DOHH2 (cell line): ENCODE measurements around the gene PLCB3.

Experiments
- CTCF ChIP-seq: fragments of 200-600 bp; sonication (generic); IDR thresholded peaks from one replicate; pipeline ENCODE4 v1.5.1; 2014; ENCODE audit warnings: antibody characterized with exemption, mild to moderate bottlenecking, low read depth, low read length; ENCODE audit not compliant: poor library complexity, severe bottlenecking
- EZH2phosphoT487 ChIP-seq: fragments of 200-600 bp; sonication (generic); IDR thresholded peaks from 2 replicates; pipeline ENCODE4 v1.6.1; 2017; ENCODE audit warnings: borderline replicate concordance, mild to moderate bottlenecking, antibody characterized with exemption, low read length, moderate library complexity, mixed read lengths

GRCh38 chr11:64294774-64295173, 43.4 kb downstream of the PLCB3 start:
- TF ChIP-seq CTCF (no peak), EZH2phosphoT487 (no peak)
